SH-SY5Y (cell line): ENCODE data around the gene SGMS1.

Source experiments
- GATA2 ChIP-seq: IDR thresholded peaks from 2 replicates; pipeline ENCODE4 v1.6.1; 2011; ENCODE audit warnings: mild to moderate bottlenecking, low read depth, low read length
- GATA3 ChIP-seq: IDR thresholded peaks from 2 replicates; pipeline ENCODE4 v1.6.1; 2011; ENCODE audit warnings: low read depth, mild to moderate bottlenecking, low read length, moderate library complexity

SGMS1 gene

DNA sequence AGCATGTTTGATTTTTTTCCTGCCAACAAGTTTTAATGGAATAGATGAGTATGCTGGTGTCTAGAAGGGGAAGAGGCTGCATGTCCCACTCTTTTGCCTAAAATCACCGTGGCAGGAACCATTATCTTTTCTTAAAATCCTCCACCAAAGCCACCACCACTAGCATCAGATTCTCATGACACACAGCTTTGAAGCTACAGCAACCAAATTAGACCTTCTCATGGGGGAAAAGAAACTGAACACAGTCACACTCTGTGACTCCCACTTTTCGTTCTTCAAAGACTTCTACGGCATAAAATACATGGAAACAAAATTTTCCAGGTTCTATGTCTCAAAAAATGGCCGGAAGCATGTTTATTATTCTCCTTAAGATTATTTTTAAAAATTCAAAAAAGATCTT lies 81.8 kb downstream of the SGMS1 start:
- TF ChIP-seq GATA2 = no peak
- no peak for TF ChIP-seq GATA3

DNA sequence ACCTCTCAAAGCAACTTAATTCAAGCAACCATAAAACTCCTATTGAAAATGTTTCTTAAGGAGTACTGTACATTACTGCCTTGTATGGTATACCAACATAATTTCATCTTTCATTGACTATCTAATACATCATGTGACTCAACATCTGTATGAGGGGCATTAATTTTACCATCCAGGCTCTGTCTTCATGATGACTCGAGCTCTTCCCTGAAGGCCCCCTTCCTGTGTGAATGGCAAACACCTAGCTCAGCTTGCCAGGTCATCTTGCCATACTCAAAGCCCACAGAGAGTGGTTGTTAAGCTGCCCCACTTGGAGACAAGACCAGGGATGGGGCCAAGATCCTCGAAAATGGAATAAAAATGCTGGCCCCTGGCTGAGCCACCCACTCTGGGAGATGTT lies 82.4 kb downstream of the SGMS1 start:
- TF ChIP-seq GATA3 (no peak), GATA2 (no peak)

DNA sequence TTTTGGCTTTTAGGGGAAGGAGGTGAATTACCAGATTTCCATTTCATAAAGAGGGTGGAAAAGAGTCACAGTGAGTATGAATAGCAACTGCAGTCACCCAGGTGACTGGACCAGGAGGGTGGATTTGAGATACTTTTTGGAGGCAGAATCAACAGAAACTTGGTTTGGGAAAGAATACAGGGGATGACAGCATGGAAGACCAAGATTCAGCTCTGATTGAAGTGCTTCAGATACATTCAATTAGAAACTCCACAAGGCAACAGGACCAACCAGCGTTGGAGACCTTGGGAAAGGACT lies 83.0 kb downstream of the SGMS1 start:
- no peak for TF ChIP-seq GATA3
- no peak for TF ChIP-seq GATA2

DNA sequence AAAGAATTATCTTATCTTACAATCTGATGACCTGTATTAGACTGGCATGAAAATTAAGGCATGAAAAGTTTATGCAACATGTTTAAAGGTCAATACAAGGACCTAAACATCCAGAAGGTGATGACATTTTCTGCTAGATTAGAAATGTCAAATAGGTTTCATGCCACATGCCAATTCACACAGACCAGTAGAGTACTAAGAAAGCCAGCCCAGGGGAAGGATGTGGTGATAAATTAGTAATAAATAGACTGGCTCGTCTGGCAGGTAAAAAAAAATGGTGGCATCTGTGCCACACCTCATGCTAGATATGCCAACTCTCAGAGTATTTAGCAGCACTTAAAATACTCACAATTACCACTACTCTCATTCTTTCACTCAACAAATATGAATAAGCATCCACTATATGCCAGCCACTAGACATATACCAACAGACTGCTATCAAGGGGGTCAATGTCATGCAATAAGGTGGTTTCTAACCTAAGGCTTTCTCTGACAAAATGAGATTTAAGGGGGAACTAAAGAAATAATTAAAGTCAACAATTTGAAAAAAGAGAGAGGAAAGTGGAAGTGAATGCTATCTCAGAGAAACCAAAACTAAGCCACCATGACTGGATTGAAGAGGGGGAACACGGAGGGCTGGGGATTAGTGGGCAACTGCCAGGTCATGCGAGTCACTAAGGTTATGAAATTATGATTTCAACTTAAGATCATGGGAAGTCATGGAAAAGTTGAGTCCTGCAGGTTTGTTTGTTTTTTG lies 83.5 kb downstream of the SGMS1 start:
- TF ChIP-seq GATA3 (no peak), GATA2 (no peak)

DNA sequence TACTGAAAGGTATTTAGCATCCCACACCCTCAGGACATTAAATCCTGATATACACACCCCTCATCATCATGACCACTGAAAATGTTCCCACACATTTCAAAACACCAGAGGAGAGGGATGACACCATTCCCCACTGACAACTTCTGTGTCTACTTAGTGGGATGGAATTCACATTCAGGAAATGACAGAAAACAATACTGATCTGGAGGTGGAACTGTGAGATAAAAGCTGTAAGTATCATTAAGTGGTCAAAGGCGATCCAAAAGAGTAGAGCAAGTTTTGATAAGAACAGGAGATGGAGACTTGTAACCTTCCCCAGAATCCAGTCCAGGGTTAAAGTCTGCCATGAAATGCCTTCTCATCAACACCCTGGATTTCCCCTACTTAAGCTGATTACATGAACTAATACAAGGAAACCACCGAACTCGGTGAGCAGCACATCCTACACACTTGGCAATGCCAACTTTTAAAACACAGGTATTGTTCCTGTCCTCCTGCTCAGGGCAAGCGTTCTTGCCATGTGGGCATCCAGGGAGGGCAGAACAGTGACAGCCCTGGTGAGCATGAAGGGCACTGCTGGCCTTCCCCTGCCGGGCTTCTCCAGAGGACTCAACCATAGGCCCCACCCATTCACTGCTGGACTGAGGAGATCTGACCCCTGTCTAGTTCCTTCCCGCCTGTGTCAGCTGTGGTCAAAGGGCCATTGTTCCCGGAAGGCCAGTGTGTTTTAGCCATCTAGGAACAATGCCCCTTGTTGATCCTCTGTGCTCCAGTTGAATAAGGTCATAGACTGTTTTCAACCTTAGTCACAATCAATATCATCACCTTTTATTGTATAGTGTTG lies 85.0 kb downstream of the SGMS1 start:
- TF ChIP-seq GATA2 = no peak
- TF ChIP-seq GATA3 = no peak

DNA sequence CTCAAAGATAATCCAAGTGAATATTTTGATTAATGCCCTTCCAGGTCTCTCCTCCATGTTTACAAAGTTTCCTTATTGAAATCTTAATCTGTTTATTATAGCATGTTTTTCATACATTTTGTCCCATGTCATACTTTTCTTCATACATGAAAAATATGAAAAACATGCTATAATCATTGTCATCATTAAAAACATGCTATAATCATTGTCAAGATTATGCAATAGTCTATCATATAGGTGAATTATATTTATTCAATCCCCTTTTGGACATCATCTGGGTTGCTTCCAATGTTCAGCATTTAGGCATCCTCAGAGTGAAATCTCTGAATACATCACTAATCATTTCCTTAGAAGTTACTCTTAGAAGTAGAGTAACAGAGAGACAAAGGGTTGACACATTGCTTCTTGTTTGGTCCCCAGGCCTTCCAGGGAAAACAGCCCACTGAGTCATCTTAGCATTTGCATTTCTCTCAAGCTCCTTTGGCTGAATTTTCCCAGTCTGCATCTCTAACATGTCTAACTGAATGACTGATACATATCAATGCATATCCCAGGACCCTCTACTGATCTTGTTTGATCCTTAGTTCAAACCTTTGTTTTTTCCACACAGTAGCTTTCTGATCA lies 87.0 kb downstream of the SGMS1 start:
- TF ChIP-seq GATA2 = no peak
- no peak for TF ChIP-seq GATA3

DNA sequence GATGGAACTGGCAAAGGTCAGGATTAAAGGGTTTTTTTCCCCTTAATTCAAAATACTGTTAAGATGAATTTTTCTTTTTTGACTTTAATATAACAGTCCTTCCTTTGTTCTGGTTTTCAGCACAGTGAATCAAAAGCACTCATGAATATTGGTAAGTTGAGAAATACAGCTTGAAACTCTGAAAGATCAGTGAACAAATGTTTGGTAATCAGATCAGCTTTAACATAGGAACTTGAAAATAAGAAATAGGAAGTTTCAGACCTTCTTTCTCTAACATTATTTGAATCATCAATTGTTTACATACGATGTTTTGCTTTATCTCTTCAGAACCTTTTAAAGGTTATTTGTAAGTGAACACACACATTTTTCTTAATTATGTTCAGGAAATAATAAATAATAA lies 90.5 kb downstream of the SGMS1 start:
- TF ChIP-seq GATA2 (no peak), GATA3 (no peak)

DNA sequence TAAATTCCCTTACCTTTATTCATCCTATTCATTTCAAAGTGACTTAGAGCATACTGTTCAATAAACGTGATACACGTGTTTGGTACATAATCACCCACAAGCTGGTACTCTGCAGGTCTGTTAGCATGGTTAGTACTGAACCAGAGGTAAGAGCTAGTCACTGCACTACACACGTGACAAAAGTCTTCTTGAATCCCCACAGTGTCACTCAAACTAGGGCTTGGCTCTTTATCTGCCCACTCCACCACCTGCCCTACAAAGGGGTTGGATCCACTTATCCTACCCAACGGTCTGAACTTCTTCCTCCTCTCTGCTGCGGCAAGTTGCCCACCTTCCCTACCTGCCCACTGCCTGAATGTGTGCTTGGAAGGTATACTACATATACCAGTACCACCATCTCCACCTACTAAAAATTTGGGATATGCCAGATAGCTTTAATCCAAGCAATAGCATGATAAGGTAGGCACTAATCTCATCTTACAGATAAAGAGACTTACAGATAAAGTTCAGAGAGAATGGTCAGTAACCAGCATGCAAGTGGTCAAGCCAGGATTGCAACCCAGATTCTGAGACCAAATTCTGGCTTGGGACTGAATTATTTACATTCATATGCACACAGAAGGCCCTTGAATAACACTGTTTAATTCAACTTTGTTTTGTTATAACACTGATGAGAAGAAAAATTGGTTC lies 92.2 kb downstream of the SGMS1 start:
- TF ChIP-seq GATA3 = no peak

DNA sequence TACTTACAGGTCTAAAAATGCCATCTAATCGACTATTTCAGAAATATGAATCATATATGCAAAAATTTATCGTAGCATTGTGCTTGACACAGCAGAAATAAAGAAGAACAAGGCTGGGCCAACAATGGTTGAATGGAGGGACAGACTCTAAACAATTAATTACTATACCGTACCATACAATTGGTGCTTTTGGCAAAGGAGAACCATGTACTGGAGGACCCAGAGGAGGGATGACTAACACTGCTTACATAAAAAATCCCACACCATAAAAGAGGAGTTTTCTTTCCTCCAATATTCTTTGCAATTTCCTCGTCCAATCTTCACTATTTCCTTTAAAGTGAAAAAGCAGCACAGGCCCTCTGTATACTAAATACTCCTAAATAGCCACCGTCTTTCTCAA lies 94.1 kb downstream of the SGMS1 start:
- no peak for TF ChIP-seq GATA3
- no peak for TF ChIP-seq GATA2

DNA sequence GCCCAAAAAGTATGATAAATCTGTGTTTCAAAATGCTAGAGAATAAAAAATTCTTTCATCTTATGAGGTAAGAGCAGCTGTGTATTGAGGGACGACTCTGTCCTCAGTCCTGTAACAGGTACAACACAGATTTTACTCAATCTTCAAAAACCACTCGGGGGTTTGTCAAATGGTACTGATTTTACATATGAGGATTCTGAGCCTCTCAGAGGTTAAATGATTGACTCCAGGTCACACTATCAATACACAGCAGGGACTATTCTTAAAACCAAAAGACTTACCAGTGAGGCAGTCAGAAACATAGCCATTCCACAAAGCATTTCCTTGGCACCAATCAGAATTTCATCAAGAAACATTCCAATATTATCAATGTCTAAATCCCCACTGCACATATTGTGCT lies 95.5 kb downstream of the SGMS1 start:
- TF ChIP-seq GATA3 = no peak
- no peak for TF ChIP-seq GATA2

DNA sequence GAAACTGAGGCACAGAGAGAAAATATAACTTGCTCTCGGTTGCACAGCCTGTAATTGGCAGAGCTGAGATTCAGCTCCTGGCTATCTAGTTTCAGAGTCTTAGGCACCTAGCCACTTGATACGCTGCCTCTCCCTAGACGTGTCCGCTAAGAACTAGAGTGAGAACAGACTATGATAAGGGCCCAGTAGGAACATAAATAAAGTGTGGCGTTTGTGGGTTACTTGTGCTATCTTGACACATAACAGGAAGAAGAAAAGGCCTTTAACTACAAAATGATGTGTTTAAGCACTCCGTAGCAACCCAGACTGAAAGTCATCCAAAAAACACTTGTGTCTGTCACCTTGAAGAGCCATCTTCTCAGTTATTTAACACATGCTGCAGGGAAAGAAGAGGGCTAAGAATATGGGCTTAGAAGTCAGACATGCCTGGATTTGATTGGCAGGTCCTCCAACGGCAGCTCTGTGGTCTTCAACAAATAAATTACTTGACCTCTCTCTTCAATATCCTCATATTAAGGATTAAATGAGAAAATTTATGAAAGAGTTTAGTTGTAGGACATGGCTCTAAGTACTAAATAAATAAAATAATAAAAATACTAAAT lies 96.2 kb downstream of the SGMS1 start:
- TF ChIP-seq GATA3 = no peak
- TF ChIP-seq GATA2 = no peak

DNA sequence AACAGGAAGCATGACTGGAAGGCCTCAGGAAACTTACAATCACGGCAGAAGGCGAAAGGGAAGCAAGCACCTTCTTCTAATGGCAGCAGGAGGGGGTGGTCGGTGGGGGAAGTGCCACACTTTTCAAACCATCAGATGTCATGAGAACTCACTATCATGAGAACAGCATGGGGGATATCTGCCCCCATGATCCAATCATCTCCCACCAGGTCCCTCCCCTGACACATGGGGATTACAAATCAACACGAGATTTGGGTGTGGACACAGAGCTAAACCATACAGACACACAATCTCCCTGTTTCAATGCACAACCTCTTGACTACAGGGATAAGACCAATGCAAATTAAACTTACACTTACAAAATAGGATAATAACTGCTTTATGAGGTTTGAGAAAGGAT lies 97.6 kb downstream of the SGMS1 start:
- TF ChIP-seq GATA2 (no peak), GATA3 (no peak)

DNA sequence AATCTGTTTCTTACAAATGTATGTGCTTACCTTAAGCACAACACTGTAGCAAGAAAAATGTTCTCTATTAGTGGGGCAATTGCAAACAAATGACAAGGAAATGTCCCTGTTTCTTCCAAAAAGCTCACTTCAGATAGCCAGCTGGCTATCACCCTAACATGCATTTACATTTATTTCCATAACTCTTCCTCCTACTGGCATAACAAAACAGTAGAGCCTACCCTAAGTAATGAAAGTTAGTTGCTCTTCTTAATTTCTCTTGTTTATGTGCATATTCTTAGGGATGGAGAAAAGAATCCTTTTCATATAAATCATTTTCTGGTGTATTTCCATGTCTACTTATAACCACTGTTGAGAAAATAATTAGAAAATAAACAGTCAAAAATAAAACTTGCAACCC lies 100.4 kb downstream of the SGMS1 start:
- TF ChIP-seq GATA3 (no peak), GATA2 (no peak)

DNA sequence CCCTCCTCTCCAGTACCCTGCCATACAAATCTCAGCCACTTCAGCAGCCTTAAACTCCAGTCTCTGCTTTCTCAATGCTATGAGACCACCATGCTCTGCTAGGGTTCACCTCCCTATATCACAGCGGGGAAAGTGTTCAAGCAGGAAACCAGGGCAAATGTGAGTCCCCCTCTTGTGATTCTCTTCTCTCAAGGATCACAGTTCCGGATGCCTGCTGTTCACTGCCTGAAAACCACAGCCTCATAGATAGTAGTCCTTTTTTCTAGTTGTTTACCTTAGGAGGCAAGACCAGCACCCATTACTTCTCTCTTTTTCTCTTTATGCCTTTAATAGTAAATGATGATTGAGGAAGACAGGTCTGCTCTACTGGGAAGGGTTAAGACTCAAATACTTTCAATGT lies 100.8 kb downstream of the SGMS1 start:
- TF ChIP-seq GATA2 (no peak), GATA3 (no peak)
